Activated CD4-positive, CD25-positive, alpha-beta regulatory T cell treated with anti-CD3 and anti-CD28 coated beads, Interleukin-2, amount 50 U/mL, for 16 hours (primary cell): ENCODE measurements around the gene PSMG4.

Experiments used
- DNase-seq: peaks from one replicate; pipeline ENCODE4 v3.0.0-alpha.2; 2020; ENCODE audit warnings: low read depth, low spot score

The PSMG4 gene

GRCh38 chr6:3251462-3252314 is 7.1 kb upstream of the PSMG4 start:
- DNase-seq: peak; percentile 63

DNA sequence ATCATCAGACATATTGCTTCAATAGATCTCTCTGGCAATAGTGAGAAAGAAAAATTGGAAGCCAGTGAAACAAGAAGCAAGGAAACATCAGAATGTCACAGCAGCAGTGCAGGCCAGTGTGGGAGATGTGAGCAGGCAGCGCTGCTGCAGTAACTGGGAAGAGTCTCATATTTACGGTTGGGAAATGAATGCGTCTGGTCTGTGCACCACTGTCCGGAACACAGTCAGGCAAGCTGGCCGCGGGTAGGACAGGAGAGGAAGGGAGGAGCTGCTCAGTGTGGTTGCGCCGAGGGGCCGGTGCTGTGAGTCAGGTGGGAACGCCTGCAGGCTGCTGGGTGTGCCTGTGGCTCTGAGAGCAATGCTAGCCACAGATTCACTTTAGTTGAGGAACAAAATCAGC is 6.4 kb upstream of the PSMG4 start:
- DNase-seq: no peak

DNA sequence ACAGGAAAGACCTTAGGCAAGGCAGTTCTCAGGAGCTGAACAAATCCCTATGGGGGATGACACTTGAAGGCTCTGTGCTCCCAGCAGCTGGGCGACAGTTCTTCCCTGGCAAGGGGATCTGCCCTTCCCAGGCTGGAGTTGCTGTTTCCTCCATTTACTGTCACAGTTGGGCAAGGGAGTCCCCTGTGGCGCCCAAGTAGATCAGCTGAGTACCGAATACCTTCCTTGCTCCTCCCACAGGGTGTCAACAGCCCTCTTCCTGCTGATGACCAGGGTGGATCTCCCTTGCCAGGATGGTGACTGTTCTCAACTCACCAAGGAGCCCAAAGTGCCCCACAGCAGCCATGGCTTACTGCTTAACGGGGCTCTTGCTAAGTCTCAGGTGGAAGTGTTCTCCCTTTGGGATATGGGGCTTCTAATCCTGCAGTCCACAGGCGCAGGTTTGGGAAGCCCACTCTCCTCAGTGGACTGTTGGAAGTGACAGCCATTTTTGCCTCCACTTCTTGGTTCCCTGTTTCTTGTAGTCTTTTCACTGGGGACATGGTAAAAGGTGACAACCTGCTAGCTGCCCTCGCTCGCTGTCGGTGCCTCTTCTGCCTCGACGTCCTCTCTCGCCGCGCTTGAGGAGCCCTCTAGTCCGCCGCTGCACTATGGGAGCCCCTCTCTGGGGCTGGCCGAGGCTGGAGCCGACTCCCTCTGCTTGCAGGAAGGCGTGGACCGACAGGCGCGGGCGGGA is 5.7 kb upstream of the PSMG4 start:
- no peak for DNase-seq

- no peak for DNase-seq
Observed at GRCh38 chr6:3253597-3253961, 5.2 kb upstream of the PSMG4 start.

DNA sequence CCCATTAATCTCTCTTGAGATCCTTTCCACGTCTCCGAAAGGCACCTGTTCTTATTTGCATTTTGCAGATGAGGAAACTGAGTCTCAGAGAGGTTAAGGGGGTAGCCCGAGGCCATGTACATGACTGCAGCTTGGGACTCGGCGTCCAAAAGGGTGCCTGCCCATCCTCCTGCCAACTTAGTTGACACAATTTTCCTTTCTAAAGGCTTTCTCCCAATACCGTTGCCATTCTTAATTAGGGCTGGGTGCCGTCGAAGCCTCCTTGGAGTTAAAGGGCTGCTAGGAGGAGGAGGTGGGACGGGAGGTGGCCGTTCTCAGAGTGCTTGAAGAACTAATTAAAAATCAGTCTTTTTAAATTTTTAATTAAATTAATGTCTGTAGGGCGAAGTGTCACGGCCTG is 546 bp upstream of the PSMG4 start:
- no peak for DNase-seq

DNA sequence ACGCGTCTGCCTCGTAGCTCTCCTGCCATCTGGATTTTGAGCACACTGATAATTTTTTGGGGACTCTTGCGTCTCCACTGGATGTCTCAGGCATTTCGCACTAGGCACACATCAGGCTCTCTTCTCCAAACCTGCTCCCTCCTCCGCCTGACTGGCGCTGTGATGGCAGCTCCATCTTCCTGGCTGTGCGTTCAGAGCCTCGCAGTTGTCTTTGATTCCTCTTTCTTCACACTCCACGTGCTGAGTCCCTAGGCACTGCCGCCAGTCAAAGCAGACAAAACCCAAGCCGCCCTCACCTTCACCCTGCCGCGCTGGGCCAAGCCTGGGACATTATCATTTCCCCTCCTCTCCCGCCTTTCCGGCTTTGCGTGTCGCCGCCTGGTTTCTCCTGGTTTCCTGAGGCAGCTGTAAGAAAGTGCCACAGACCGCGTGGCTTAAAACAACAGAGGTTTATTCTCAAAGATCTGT is 778 bp downstream of the PSMG4 start:
- DNase-seq: no peak

DNA sequence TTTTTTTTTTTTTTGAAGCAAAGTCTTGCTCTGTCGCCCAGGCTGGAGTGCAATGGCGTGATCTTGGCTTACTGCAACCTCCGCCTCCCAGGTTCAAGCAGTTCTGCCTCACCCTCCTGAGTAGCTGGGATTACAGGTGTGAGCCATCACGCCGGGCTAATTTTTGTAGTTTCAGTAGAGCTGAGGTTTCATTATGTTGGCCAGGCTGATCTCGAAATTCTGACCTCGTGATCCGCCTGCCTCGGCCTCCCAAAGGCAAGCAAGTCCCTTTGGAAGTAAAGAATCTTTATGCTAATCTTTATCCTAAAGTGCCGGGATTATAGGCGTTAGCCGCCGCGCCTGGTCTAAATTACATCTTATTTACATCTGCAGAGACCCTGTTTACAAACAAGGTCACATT is 1.5 kb downstream of the PSMG4 start:
- no peak for DNase-seq

DNA sequence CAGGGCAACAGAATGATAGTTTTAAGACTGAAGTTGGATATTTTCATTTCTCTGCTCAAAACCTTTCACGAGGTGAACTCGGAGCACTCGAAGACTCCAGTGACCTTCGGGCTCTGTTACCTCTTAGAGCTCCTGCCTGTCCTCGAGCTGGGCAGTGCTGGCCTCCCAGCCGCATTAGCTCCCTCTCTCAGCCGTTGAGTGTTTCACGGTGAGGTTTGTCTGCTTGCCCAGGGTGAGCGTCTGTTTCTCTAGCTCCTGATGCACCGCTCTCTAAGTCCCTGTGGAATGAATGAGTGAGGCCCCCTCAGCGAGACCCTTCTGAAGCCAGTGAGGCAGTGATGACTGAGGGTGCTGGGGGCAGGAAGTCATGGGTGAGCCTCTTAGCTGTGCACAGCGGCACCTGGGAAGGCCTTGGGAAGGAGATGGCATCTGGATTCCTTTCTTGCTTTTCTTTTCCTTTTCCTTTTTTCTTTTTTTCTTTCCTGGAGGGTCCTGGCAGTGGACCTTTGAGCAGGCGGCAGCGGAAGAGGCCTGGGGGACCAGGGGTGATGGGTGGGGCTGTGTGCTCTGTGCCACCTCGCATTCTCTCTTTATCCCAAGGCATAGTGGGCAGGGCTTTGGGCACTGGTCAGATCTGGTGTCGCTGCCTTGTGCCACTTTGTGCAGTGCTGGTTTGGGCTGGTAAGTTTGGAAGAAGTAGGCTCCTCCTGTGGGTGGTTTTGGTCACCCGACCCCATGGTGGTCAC is 2.2 kb downstream of the PSMG4 start:
- no peak for DNase-seq

- DNase-seq: no peak
Observed at GRCh38 chr6:3261518-3261820, 2.7 kb downstream of the PSMG4 start.

GRCh38 chr6:3261921-3262320 is 3.2 kb downstream of the PSMG4 start:
- DNase-seq: no peak

GRCh38 chr6:3263096-3263495 is 4.3 kb downstream of the PSMG4 start:
- no peak for DNase-seq

DNA sequence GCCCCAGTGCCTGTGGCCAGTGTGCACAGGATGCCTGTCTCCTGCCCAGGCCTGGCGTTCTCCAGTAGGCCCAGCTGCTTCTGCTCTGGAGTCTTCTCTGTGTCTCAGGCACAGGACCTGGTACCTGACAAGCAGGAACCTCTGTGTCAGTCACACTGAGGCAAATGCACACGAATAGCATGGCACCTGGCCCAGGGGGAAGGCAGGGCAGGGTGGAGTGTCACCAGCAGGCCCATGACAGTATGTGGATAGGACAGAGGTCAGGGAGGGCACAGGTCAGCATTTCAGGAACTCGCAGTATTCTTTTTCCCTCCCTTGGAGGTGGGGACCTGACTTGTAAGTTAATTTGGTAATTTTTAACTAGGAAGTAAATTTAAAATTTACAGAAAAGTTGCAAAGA is 5.6 kb downstream of the PSMG4 start:
- no peak for DNase-seq

GRCh38 chr6:3265671-3266070 is 6.9 kb downstream of the PSMG4 start:
- DNase-seq: no peak

DNA sequence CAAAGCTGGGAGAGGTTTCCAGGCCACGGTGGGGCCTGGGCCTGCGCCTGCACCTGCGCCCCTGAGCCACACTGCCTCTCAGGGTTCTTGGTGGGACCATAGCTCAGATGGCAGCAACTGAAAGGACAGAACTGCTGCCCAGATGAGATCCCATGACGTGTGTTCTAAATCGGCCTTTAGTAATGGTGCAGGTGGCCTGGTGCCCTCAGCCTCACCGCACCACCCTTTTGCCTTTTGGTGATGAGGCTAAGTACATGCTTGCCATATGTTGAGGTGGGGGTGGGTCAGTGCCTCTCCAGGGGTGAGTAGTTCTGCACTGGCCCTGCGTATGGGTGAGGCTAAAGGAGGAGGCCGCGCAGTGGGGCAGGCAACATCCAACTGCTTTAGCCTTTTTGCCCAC is 7.4 kb downstream of the PSMG4 start:
- no peak for DNase-seq

GRCh38 chr6:3267162-3267561 is 8.4 kb downstream of the PSMG4 start:
- DNase-seq: no peak

- DNase-seq: no peak
Observed at GRCh38 chr6:3268680-3269079, 9.9 kb downstream of the PSMG4 start.

- DNase-seq: no peak
Observed at GRCh38 chr6:3269281-3269975, 10.7 kb downstream of the PSMG4 start.

GRCh38 chr6:3270258-3270657 is 11.5 kb downstream of the PSMG4 start:
- no peak for DNase-seq

- no peak for DNase-seq
Observed at GRCh38 chr6:3271756-3272155, 13.0 kb downstream of the PSMG4 start.

GRCh38 chr6:3272911-3273547 is 14.3 kb downstream of the PSMG4 start:
- no peak for DNase-seq

DNA sequence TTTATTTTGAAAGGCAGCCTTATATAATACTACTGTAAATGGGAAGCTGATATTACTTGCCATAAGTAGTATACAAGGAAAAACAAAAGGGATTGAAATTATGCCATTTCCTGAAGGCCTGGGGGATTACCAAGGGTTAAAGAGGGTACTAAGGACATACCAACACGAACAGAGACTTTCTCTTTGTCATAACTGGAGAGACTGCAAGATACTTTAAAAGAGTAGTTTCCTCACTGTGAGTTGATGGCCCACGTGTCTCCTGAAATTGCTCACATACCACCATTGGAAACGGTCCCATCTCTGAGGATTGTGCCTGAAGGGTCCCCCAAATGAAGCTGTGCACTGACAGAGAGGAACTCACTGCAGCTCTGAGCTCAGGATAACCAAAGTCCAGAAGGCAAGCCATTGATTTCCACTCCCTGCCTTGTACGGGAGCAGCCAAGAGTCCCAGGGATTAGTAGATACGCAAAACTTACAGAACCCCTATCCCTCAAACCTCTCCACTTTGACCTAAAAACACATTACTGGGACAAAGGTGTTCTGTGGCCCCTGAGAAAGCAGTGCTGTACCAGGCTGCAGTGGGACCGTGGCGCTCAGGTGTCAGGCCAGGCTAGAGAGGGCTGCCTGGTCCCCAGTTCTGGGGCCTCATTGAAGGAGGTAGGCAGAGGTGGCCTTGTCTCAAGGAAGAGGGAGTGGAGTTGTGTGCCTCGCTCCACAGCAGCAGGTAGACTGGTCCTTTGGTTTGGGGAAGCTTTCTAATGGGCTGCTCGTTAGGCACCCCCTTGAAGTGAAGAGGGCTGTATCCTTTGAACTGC is 15.2 kb downstream of the PSMG4 start:
- DNase-seq: no peak
